ENCODE data around the gene PLP1. TPM values are rescaled to one million over a fixed set of nuclear protein-coding genes. Genes with fewer than 3 reads are reported as not detected.

The PLP1 gene
- total RNA-seq, 1 experiment from 2014 or later, result 29.2 TPM

- TF ChIP-seq STAT6 (CRISPR knock-in tag; conservative IDR thresholded peaks at IDR 0.05; ENCODE audit: low read depth), result no peak
- no peak for TF ChIP-seq ZNF317 (CRISPR knock-in tag; IDR thresholded peaks at IDR 0.05; ENCODE audit: borderline replicate concordance, low read depth)
- no peak for TF ChIP-seq ZNF138 (CRISPR knock-in tag; conservative IDR thresholded peaks at IDR 0.05)
These were observed 47.6 kb upstream of the PLP1 start (continued) for GRCh38 chrX:103729015-103729414.

- Mint-ChIP-seq H3K27me3 (ENCODE audit: low read depth) (peaks cover 12% of the 10 kb centered on the region), H3K9me3 (no peaks in the 10 kb centered on the region), H3K4me3 (no peak overlapping the region), H3K4me1 (peaks cover 60% of the 10 kb centered on the region), H3K27ac (0 out of 2 replicates have a peak overlapping the region, but pooled peaks have one; percentile 4), H3K36me3 (no peaks in the 10 kb centered on the region)
- ATAC-seq, result no peak
- DNase-seq (ENCODE audit: low spot score), result no peak
- TF ChIP-seq USF1 (CRISPR knock-in tag; IDR thresholded peaks at IDR 0.05) (no peak), JAZF1 (CRISPR knock-in tag; IDR thresholded peaks at IDR 0.05) (no peak), RORB (CRISPR knock-in tag; IDR thresholded peaks at IDR 0.05) (no peak), ATF2 (CRISPR knock-in tag; IDR thresholded peaks at IDR 0.05; ENCODE audit: borderline replicate concordance, low read depth) (no peak), ATF1 (CRISPR knock-in tag; IDR thresholded peaks at IDR 0.05) (no peak), KAT7 (CRISPR knock-in tag; IDR thresholded peaks at IDR 0.05; ENCODE audit: borderline replicate concordance) (no peak)
- ChIA-PET CTCF (interaction anchor here (1.2 to 3.1 kb wide), 3 partner anchors 9 to 19 kb away, joined by 4 to 25 read pairs (median 5); partner anchors contain the start of gene TMEM31), POLR2A (interaction anchor here (0.8 to 1.2 kb wide), 3 partner anchors 30 to 41 kb away, joined by 3 read pairs; no protein-coding TSS in a partner anchor)
These were observed 46.4 kb upstream of the PLP1 start for GRCh38 chrX:103730147-103730795.

GRCh38 chrX:103730796-103731493, 45.7 kb upstream of the PLP1 start:
- ChIA-PET CTCF (interaction anchor here (0.6 to 3.1 kb wide), 4 partner anchors 9 to 392 kb away, joined by 3 to 25 read pairs (median 4); partner anchors contain the start of gene TMEM31), POLR2A (interaction anchor here (1.1 to 1.2 kb wide), 2 partner anchors 30 to 36 kb away, joined by 3 read pairs; no protein-coding TSS in a partner anchor)
- H3K9me3 Mint-ChIP-seq, result no peaks in the 10 kb centered on the region
- ATAC-seq, result peak; percentile 41; the same call in 1 of the 2 replicates
- peaks cover 60% of the 10 kb centered on the region for H3K4me1 Mint-ChIP-seq
- no peak for DNase-seq (ENCODE audit: low spot score)
- H3K4me3 Mint-ChIP-seq, result no peak overlapping the region
- H3K27me3 Mint-ChIP-seq (ENCODE audit: low read depth), result peaks cover 12% of the 10 kb centered on the region
- peak overlapping the region; percentile 74 for H3K27ac Mint-ChIP-seq
- H3K36me3 Mint-ChIP-seq, result no peaks in the 10 kb centered on the region
- TF ChIP-seq SOX15 (CRISPR knock-in tag; IDR thresholded peaks at IDR 0.05), result no peak
- no peak for TF ChIP-seq ZNF281 (CRISPR knock-in tag; IDR thresholded peaks at IDR 0.05)
- no peak for TF ChIP-seq JAZF1 (CRISPR knock-in tag; IDR thresholded peaks at IDR 0.05)
- TF ChIP-seq HMGXB4 (CRISPR knock-in tag; IDR thresholded peaks at IDR 0.05), result no peak
- TF ChIP-seq NR3C1 (CRISPR knock-in tag; conservative IDR thresholded peaks at IDR 0.05; ENCODE audit: low read depth), result no peak
- no peak for TF ChIP-seq E2F1 (CRISPR knock-in tag; IDR thresholded peaks at IDR 0.05)
- no peak for TF ChIP-seq ZNF416 (CRISPR knock-in tag; IDR thresholded peaks at IDR 0.05)
- TF ChIP-seq ZBTB21 (CRISPR knock-in tag; IDR thresholded peaks at IDR 0.05; ENCODE audit: borderline replicate concordance), result no peak
- TF ChIP-seq EMX1 (CRISPR knock-in tag; IDR thresholded peaks at IDR 0.05), result no peak
- no peak for TF ChIP-seq IRF1 (CRISPR knock-in tag; IDR thresholded peaks at IDR 0.05)
- TF ChIP-seq CREB1 (CRISPR knock-in tag; IDR thresholded peaks at IDR 0.05), result no peak

Measured in WTC11 (cell line).